Activated CD8-positive, alpha-beta T cell treated with anti-CD3 and anti-CD28 coated beads for 36 hours (primary cell): ENCODE measurements around the gene LMAN1. TPM values are rescaled to one million over a fixed set of nuclear protein-coding genes. Genes with fewer than 3 reads are reported as not detected.

ENCODE experiments used
- ATAC-seq: fragments of 200-7000 bp; cut with Tn5 transposase; one replicate; pipeline ENCODE4 v1.10.0; 2021; ENCODE audit warnings: mild to moderate bottlenecking, moderate library complexity
- CTCF ChIA-PET: fragments of 350-600 bp; sonication (Branson Sonifier 250); formaldehyde crosslinking; loops from one replicate; lab custom pipeline; 2021; ENCODE audit warnings: antibody characterized with exemption; lab: Charles Lee
- POLR2A ChIA-PET: fragments of 350-600 bp; sonication (Branson Sonifier 250); formaldehyde crosslinking; loops from one replicate; lab custom pipeline; 2021; ENCODE audit warnings: antibody characterized with exemption; lab: Charles Lee
- DNase-seq: peaks from one replicate; pipeline ENCODE4 v3.0.0-alpha.2; 2020
- H3K27ac Mint-ChIP-seq: one replicate; pipeline ENCODE4 v1.8.0; 2021; ENCODE audit warnings: mild to moderate bottlenecking, mixed read lengths
- H3K27me3 Mint-ChIP-seq: one replicate; pipeline ENCODE4 v1.8.0; 2021; ENCODE audit warnings: mixed read lengths
- H3K36me3 Mint-ChIP-seq: one replicate; pipeline ENCODE4 v1.8.0; 2021; ENCODE audit warnings: low read depth, mixed read lengths
- H3K4me1 Mint-ChIP-seq: one replicate; pipeline ENCODE4 v1.8.0; 2021; ENCODE audit warnings: low read depth, mixed read lengths
- H3K4me3 Mint-ChIP-seq: one replicate; pipeline ENCODE4 v1.8.0; 2021; ENCODE audit warnings: mild to moderate bottlenecking, moderate library complexity, mixed read lengths
- H3K9me3 Mint-ChIP-seq: one replicate; pipeline ENCODE4 v1.8.0; 2021; ENCODE audit warnings: mixed read lengths
- intact Hi-C: fragments of 100-400 bp; cut with micrococcal nuclease; formaldehyde crosslinking; loops from one replicate; pipeline ENCODE4 v1.10.0; 2022
- total RNA-seq, 2 experiments: library from RNA; stranded (reverse); gene quantifications; one replicate each; pipeline ENCODE4 v1.2.3, GENCODE V29; 2021
- TF ChIP-seq, protein P1 (sequence below): fragments of 200-600 bp; IDR thresholded peaks from one replicate; pipeline ENCODE4 v1.8.0; 2022; ENCODE audit warnings: antibody characterized with exemption, mild to moderate bottlenecking

LMAN1 gene
- total RNA-seq, 2 experiments from 2014 or later, result 126 to 140 TPM

DNA sequence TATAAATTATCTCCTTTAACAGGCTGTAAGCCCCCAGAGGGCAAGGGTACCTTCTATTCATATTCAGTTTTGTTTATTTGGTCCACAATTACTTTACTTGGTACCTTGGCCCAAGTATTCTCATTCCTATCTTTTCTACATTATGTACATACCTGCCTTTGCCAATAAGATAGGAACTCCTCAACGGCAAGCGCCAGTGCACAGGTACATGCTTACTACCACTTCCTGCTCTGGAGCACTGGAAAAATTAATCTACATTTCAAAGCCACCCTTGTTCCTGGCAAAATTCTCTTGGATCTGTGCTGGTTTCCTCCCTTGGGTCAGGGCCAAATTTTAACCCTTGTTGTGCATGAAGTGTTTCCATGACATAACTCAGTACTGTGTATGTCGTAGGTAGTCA is 34.3 kb upstream of the LMAN1 start:
- Mint-ChIP-seq H3K36me3 (no peaks in the 10 kb centered on the region), H3K9me3 (no peaks in the 10 kb centered on the region), H3K27ac (no peak overlapping the region), H3K4me3 (no peak overlapping the region), H3K4me1 (peaks cover 9% of the 10 kb centered on the region), H3K27me3 (peaks cover 27% of the 10 kb centered on the region)
- no peak for ATAC-seq
- POLR2A ChIA-PET, result no interaction called here
- DNase-seq, result no peak
- CTCF ChIA-PET, result interaction anchor here (2.3 kb wide), 1 partner anchor 9 kb away, joined by 9 read pairs; no protein-coding TSS in a partner anchor
- intact Hi-C loops, result no loop called here
- TF ChIP-seq, protein P1, sequence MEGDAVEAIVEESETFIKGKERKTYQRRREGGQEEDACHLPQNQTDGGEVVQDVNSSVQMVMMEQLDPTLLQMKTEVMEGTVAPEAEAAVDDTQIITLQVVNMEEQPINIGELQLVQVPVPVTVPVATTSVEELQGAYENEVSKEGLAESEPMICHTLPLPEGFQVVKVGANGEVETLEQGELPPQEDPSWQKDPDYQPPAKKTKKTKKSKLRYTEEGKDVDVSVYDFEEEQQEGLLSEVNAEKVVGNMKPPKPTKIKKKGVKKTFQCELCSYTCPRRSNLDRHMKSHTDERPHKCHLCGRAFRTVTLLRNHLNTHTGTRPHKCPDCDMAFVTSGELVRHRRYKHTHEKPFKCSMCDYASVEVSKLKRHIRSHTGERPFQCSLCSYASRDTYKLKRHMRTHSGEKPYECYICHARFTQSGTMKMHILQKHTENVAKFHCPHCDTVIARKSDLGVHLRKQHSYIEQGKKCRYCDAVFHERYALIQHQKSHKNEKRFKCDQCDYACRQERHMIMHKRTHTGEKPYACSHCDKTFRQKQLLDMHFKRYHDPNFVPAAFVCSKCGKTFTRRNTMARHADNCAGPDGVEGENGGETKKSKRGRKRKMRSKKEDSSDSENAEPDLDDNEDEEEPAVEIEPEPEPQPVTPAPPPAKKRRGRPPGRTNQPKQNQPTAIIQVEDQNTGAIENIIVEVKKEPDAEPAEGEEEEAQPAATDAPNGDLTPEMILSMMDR, result no peak

DNA sequence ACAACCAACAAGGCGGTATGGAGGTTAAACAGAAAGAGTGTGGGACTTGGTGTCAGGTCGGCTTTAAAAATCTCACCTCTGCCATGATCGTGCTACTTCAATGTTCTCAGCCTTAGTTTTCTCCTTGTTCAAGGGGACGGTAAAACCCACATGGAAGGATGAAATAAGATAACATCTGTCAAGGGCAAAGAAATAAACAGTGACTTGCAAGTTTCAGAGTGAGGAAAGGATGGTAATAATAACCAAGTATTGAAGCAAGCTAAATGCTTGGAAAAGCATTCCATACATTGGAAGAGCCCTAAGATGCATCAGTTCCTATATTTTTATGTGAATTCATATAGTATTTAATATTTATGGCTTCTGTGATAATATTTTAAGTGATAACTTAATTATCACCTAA is 29.8 kb upstream of the LMAN1 start:
- Mint-ChIP-seq H3K27ac (no peak overlapping the region), H3K4me3 (no peak overlapping the region), H3K36me3 (no peaks in the 10 kb centered on the region), H3K4me1 (no peaks in the 10 kb centered on the region), H3K27me3 (peaks cover 15% of the 10 kb centered on the region), H3K9me3 (no peaks in the 10 kb centered on the region)
- DNase-seq (no peak), ATAC-seq (no peak)
- ChIA-PET CTCF (interaction anchor here (1.4 to 3.6 kb wide), 2 partner anchors 14 to 81 kb away, joined by 4 to 17 read pairs; no protein-coding TSS in a partner anchor), POLR2A (no interaction called here)
- intact Hi-C loops, result no loop called here
- TF ChIP-seq, protein P1, result no peak

DNA sequence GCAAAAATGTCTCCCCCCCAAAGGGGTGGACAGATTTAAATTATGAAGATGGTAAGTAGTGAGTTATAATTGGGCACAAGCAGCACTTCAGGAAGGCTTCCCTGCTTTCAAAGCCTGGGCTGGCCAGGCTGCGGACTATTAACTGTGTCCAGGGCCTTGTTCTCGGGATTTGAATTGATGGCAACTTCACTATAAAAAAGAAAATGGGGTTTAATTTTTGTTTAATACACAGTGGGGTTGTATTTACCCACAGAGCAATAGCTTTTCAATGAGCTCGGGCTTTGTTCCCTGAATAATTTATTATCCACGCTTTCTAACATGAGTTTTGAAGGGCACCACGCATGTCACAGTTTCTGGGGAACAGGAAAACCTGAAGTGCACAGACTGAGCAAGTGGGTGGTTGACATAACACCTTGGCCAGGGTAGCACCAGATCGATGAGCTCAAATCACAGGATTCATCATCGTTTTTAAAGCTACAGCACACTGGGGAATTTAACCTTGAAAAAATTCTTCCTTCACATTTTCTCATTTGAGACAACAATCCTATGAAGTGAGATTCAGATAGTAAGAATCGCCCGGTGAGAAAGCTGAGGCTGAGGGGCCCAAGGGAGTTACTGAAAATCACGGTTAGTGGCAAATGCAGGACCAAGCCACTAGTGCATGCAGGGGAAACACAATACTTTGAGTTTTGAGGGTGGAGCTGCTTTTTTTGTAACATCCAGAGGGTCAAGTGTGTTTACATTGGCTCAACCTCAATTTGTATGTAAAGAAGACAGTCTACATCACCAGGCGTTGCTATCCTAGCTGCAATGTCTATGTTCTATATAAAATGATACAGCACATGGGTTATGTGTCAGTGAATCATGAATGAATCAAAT is 28.9 kb upstream of the LMAN1 start:
- ATAC-seq, result no peak
- intact Hi-C loops, result no loop called here
- H3K4me3 Mint-ChIP-seq, result no peak overlapping the region
- H3K4me1 Mint-ChIP-seq, result no peaks in the 10 kb centered on the region
- H3K27me3 Mint-ChIP-seq, result peaks cover 13% of the 10 kb centered on the region
- no peaks in the 10 kb centered on the region for H3K9me3 Mint-ChIP-seq
- DNase-seq, result no peak
- TF ChIP-seq, protein P1, result no peak
- ChIA-PET POLR2A (no interaction called here), CTCF (interaction anchor here (1.1 to 3.6 kb wide), 3 partner anchors 14 to 80 kb away, joined by 3 to 17 read pairs (median 4); no protein-coding TSS in a partner anchor)
- no peaks in the 10 kb centered on the region for H3K36me3 Mint-ChIP-seq
- no peak overlapping the region for H3K27ac Mint-ChIP-seq

DNA sequence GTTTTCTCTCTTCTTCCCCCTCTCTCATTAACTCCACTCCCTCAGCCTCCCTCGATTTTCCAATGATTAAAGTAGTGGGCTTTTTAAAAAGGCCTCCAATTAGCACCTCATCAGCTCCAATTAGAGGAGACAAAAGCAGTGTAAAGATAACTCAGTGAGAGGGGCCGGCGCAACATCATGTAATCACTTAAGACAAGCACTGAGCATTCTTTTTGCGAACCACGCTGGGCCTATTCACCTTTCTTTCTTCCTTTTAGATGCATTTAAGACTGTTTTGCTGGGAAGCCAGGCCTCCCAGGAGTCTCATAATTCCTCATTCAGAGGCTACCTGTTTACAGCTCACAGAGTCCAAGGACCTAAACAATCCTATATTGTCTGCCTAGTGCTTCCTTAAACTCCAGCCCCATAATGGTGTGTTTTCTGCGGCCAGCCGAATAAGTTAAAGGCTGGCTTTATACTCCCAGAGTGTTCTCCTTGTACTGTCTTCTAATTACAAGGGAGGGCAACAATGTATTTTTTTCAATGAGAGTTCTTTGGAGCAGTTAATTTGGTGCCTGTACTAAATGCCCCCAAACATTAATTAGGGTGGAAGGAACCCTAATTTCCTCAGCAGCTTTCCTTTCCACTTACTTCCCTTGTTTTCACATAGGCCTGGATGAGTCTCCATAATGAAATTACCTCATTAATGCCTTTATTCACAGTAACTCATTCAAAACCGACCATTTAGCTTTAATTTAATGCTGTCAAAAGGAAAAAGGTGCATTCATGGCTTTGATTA is 28.0 kb upstream of the LMAN1 start:
- no peaks in the 10 kb centered on the region for H3K36me3 Mint-ChIP-seq
- DNase-seq (no peak), ATAC-seq (no peak)
- CTCF ChIA-PET, result interaction anchor here (1.1 to 3.6 kb wide), 4 partner anchors 13 to 117 kb away, joined by 3 to 17 read pairs (median 4); no protein-coding TSS in a partner anchor
- intact Hi-C loops, result no loop called here
- no peaks in the 10 kb centered on the region for H3K9me3 Mint-ChIP-seq
- H3K4me3 Mint-ChIP-seq, result no peak overlapping the region
- H3K4me1 Mint-ChIP-seq, result no peaks in the 10 kb centered on the region
- POLR2A ChIA-PET, result no interaction called here
- peaks cover 11% of the 10 kb centered on the region for H3K27me3 Mint-ChIP-seq
- no peak overlapping the region for H3K27ac Mint-ChIP-seq
- TF ChIP-seq, protein P1, result no peak
